WERI-Rb-1 (cell line): ENCODE data around the gene YEATS4.

Experiments
- DNase-seq: peaks from one replicate; pipeline ENCODE4 v3.0.0-alpha.2; 2020
- H3K27ac ChIP-seq: fragments of 250-450 bp; sonication (Bioruptor Pico); 2 replicates; pipeline ENCODE4 v1.5.1; 2020; ENCODE audit warnings: mild to moderate bottlenecking, moderate library complexity
- H3K27me3 ChIP-seq: fragments of 250-450 bp; sonication (Bioruptor Pico); 2 replicates; pipeline ENCODE4 v1.5.1; 2021; ENCODE audit warnings: mild to moderate bottlenecking, low read depth, moderate library complexity; ENCODE audit not compliant: insufficient read depth, severe bottlenecking
- H3K36me3 ChIP-seq: fragments of 250-450 bp; sonication (Bioruptor Pico); 2 replicates; pipeline ENCODE4 v1.5.1; 2020; ENCODE audit warnings: mild to moderate bottlenecking, moderate library complexity
- H3K4me3 ChIP-seq: 2 replicates; pipeline ENCODE4 v1.5.1; 2011; ENCODE audit warnings: low read depth, mild to moderate bottlenecking, control low read depth, low read length
- H3K9me3 ChIP-seq: fragments of 250-450 bp; sonication (Bioruptor Pico); 2 replicates; pipeline ENCODE4 v1.5.1; 2021; ENCODE audit warnings: mild to moderate bottlenecking, moderate library complexity; ENCODE audit not compliant: severe bottlenecking
- TF ChIP-seq, protein P1 (sequence below): IDR thresholded peaks from 2 replicates; pipeline ENCODE4 v1.5.1; 2011; ENCODE audit warnings: low read depth, mild to moderate bottlenecking, control low read depth, inconsistent platforms, low read length

Gene YEATS4

GRCh38 chr12:69423037-69423905 is 63.7 kb downstream of the YEATS4 start:
- no peak overlapping the region for H3K4me3 ChIP-seq
- H3K27ac ChIP-seq = no peak overlapping the region
- DNase-seq = no peak
- no peaks in the 10 kb centered on the region for H3K27me3 ChIP-seq
- TF ChIP-seq, protein P1, sequence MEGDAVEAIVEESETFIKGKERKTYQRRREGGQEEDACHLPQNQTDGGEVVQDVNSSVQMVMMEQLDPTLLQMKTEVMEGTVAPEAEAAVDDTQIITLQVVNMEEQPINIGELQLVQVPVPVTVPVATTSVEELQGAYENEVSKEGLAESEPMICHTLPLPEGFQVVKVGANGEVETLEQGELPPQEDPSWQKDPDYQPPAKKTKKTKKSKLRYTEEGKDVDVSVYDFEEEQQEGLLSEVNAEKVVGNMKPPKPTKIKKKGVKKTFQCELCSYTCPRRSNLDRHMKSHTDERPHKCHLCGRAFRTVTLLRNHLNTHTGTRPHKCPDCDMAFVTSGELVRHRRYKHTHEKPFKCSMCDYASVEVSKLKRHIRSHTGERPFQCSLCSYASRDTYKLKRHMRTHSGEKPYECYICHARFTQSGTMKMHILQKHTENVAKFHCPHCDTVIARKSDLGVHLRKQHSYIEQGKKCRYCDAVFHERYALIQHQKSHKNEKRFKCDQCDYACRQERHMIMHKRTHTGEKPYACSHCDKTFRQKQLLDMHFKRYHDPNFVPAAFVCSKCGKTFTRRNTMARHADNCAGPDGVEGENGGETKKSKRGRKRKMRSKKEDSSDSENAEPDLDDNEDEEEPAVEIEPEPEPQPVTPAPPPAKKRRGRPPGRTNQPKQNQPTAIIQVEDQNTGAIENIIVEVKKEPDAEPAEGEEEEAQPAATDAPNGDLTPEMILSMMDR = no peak
- H3K9me3 ChIP-seq = no peaks in the 10 kb centered on the region
- no peaks in the 10 kb centered on the region for H3K36me3 ChIP-seq

DNA sequence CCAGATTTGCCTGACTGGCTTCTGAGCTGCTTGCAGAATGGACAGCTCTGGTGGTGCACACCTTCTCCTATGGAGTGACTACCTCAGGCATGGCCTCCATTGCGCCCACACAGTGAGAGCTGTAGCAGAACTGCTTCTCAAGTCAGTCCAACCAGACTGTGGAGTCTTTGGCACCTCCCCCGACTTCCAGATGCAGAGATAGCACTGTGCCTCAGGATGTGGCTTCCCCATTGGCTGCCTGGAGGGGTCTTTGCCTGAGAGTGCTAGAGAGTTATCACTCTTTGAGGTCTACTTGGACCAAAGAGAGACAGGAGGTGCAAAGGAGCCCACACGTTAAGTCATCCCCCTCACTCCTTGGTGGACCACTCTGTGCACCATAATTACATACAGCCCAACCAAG is 65.9 kb downstream of the YEATS4 start:
- H3K27me3 ChIP-seq = no peaks in the 10 kb centered on the region
- no peak for DNase-seq
- H3K9me3 ChIP-seq = no peaks in the 10 kb centered on the region
- H3K27ac ChIP-seq = no peak overlapping the region
- H3K4me3 ChIP-seq = no peak overlapping the region
- no peaks in the 10 kb centered on the region for H3K36me3 ChIP-seq
- TF ChIP-seq, protein P1 = no peak

DNA sequence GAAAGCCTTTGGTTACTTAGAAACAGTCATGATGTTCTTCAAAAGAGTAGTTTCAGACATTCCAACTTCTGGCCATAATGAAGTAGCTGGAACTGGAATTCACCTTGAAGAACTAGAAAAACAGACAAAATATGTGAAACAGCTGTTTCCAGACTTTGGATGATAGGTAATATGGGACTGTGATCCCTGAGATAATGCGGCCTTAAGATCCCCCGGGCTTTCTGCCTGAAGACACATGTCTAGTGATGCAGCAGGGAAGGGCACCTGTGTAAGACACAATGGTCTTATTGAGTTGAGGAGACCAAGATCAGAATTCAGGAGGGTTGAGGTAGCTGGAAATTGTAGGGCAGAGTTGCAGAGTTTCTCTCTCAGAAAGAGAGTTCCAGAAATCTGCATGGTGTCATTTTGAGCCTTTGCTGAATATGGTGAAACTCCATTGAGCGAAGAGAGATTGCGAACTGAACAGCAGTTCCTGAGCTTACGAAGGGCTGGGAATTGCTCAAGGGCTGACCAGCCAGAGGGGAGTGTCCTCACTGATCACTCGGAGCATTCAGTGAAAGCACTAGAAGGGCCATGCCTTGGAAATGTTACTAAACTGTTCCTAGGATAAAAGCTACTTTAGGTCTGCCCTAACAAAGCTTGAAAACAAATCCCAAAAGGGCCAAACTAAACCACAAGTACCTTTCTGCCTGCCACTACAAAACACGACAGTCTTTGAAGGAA is 69.0 kb downstream of the YEATS4 start:
- no peaks in the 10 kb centered on the region for H3K36me3 ChIP-seq
- TF ChIP-seq, protein P1 = no peak
- H3K9me3 ChIP-seq = no peaks in the 10 kb centered on the region
- DNase-seq = no peak
- no peak overlapping the region for H3K27ac ChIP-seq
- no peaks in the 10 kb centered on the region for H3K27me3 ChIP-seq
- no peak overlapping the region for H3K4me3 ChIP-seq

DNA sequence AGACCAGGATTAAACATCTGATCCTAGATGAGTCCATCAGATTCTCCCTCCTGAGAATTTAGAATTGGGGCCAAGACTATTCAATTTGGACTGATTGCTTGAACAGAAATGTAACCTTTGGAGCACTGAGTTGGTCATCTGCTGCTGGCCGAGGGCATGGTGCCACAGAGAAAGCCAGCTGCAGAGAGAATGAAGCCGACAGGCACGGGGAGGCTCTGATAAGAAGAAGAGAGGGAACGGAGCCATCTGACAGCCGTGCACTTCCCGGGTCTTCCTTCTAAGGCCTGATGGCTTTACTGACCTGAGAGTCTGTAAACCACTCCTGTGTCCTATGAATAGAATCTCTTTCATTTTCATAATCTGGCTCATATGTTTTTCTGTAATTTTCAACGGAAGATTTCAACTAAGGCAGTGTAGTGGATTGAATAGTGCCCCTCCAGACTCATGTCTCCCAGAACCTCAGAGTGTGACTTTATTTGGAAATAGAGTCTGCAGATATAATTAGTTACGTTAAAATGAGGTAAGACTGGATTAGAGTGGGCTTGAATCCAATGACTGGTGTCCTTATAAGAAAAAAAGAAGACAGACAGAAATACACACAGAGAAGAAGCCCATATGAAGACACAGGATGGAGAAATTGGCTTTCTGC is 71.5 kb downstream of the YEATS4 start:
- TF ChIP-seq, protein P1 = no peak
- H3K27me3 ChIP-seq = no peaks in the 10 kb centered on the region
- H3K36me3 ChIP-seq = no peaks in the 10 kb centered on the region
- no peak overlapping the region for H3K4me3 ChIP-seq
- no peak overlapping the region for H3K27ac ChIP-seq
- DNase-seq = no peak
- no peaks in the 10 kb centered on the region for H3K9me3 ChIP-seq

- Histone ChIP-seq H3K27ac (no peak overlapping the region), H3K9me3 (no peaks in the 10 kb centered on the region), H3K4me3 (no peak overlapping the region), H3K36me3 (no peaks in the 10 kb centered on the region), H3K27me3 (no peaks in the 10 kb centered on the region)
- DNase-seq = no peak
- TF ChIP-seq, protein P1 = no peak
Observed at GRCh38 chr12:69431591-69432222, 72.2 kb downstream of the YEATS4 start.
